Caco-2 (cell line): Measurements from ENCODE around the gene RIBC2. TPM values are rescaled to one million over a fixed set of nuclear protein-coding genes. Genes with fewer than 3 reads are reported as not detected.

Experiments used
- BruUV-seq: library from RNA; stranded (reverse); fragments of 400-500 nt; replicated peaks from 2 replicates; lab custom pipeline; 2021; lab: Mats Ljungman, UMichigan
- CTCF ChIA-PET: fragments of 300-600 bp; sonication (Branson Sonifier 250); formaldehyde crosslinking; loops from one replicate; lab custom pipeline; 2022; ENCODE audit warnings: antibody characterized with exemption; lab: Charles Lee
- POLR2A ChIA-PET: fragments of 300-600 bp; sonication (Branson Sonifier 250); formaldehyde crosslinking; loops from one replicate; lab custom pipeline; 2022; ENCODE audit warnings: antibody characterized with exemption; lab: Charles Lee
- DNase-seq, 2 experiments: peaks; one replicate each; pipeline versions ENCODE4 v3.0.0 to v3.0.0-alpha.2; 2020 to 2022
- H3K27me3 ChIP-seq: replicated peaks from 2 replicates; pipeline ENCODE4 v1.6.0; 2011; ENCODE audit warnings: low read length; ENCODE audit not compliant: control insufficient read depth, insufficient read depth
- H3K36me3 ChIP-seq: 2 replicates; pipeline ENCODE4 v1.5.1; 2011; ENCODE audit warnings: low read length; ENCODE audit not compliant: control insufficient read depth, insufficient read depth
- H3K4me1 ChIP-seq: fragments of 250-450 bp; sonication (Bioruptor Pico); 2 replicates; pipeline ENCODE4 v1.5.1; 2020; ENCODE audit warnings: mild to moderate bottlenecking
- H3K4me3 ChIP-seq: 2 replicates; pipeline ENCODE4 v1.5.1; 2011; ENCODE audit warnings: low read depth, mild to moderate bottlenecking, control low read depth, low read length
- H3K9me3 ChIP-seq: fragments of 250-450 bp; sonication (Bioruptor Pico); 2 replicates; pipeline ENCODE4 v1.5.1; 2020; ENCODE audit warnings: mild to moderate bottlenecking, moderate library complexity
- H3K27ac Mint-ChIP-seq: one replicate; pipeline ENCODE4 v1.8.0; 2022; ENCODE audit warnings: mixed read lengths; ENCODE audit not compliant: unreplicated experiment
- H3K27me3 Mint-ChIP-seq: one replicate; pipeline ENCODE4 v1.8.0; 2022; ENCODE audit warnings: mixed read lengths; ENCODE audit not compliant: insufficient read depth, unreplicated experiment
- H3K36me3 Mint-ChIP-seq: one replicate; pipeline ENCODE4 v1.8.0; 2022; ENCODE audit warnings: mild to moderate bottlenecking, mixed read lengths; ENCODE audit not compliant: insufficient read depth, unreplicated experiment
- H3K4me1 Mint-ChIP-seq: one replicate; pipeline ENCODE4 v1.8.0; 2022; ENCODE audit warnings: low read depth, mixed read lengths; ENCODE audit not compliant: unreplicated experiment
- H3K4me3 Mint-ChIP-seq: one replicate; pipeline ENCODE4 v1.8.0; 2022; ENCODE audit warnings: mild to moderate bottlenecking, moderate library complexity, mixed read lengths; ENCODE audit not compliant: unreplicated experiment
- H3K9me3 Mint-ChIP-seq: one replicate; pipeline ENCODE4 v1.8.0; 2022; ENCODE audit warnings: mixed read lengths; ENCODE audit not compliant: unreplicated experiment
- intact Hi-C: fragments of 100-400 bp; cut with micrococcal nuclease; formaldehyde crosslinking; loops from one replicate; pipeline ENCODE4 v1.10.0; 2022; ENCODE audit not compliant: unreplicated experiment
- total RNA-seq: library from RNA; stranded (reverse); gene quantifications from 2 replicates; pipeline ENCODE4 v1.2.3, GENCODE V29; 2022
- TF ChIP-seq, protein P1 (sequence below), 2 experiments: fragments of 200-600 bp in 1 of 2; IDR thresholded peaks; 1 replicate in 1 of 2; 2 replicates in 1 of 2; pipeline versions ENCODE4 v1.5.1 to v1.8.0; 2011 to 2022; ENCODE audit warnings: antibody characterized with exemption in 1 of 2, control low read depth in 1 of 2, inconsistent platforms in 1 of 2, low read depth in 1 of 2, low read length in 1 of 2, mild to moderate bottlenecking in 1 of 2, moderate library complexity in 1 of 2; ENCODE audit not compliant: insufficient read depth in 1 of 2, severe bottlenecking in 1 of 2, unreplicated experiment in 1 of 2

RIBC2 gene
- total RNA-seq, 1 experiment from 2014 or later: 14.1 TPM

GRCh38 chr22:45427114-45427513 lies 13.6 kb downstream of the RIBC2 start:
- Mint-ChIP-seq H3K27me3 (no peaks in the 10 kb centered on the region), H3K9me3 (peaks cover 10% of the 10 kb centered on the region), H3K27ac (no peak overlapping the region), H3K4me3 (no peak overlapping the region), H3K4me1 (peaks cover 8% of the 10 kb centered on the region), H3K36me3 (peaks cover 22% of the 10 kb centered on the region)
- TF ChIP-seq, protein P1, sequence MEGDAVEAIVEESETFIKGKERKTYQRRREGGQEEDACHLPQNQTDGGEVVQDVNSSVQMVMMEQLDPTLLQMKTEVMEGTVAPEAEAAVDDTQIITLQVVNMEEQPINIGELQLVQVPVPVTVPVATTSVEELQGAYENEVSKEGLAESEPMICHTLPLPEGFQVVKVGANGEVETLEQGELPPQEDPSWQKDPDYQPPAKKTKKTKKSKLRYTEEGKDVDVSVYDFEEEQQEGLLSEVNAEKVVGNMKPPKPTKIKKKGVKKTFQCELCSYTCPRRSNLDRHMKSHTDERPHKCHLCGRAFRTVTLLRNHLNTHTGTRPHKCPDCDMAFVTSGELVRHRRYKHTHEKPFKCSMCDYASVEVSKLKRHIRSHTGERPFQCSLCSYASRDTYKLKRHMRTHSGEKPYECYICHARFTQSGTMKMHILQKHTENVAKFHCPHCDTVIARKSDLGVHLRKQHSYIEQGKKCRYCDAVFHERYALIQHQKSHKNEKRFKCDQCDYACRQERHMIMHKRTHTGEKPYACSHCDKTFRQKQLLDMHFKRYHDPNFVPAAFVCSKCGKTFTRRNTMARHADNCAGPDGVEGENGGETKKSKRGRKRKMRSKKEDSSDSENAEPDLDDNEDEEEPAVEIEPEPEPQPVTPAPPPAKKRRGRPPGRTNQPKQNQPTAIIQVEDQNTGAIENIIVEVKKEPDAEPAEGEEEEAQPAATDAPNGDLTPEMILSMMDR (IDR thresholded peaks at IDR 0.05; ENCODE audit: insufficient read depth in 1 of 2, low read depth in 1 of 2, low read length in 1 of 2, severe bottlenecking in 1 of 2, unreplicated experiment in 1 of 2): no peak
- POLR2A ChIA-PET: no interaction called here
- BruUV-seq: no TSS peak
- DNase-seq: no peak
- Histone ChIP-seq H3K9me3 (no peaks in the 10 kb centered on the region), H3K27me3 (no peaks in the 10 kb centered on the region), H3K4me3 (no peak overlapping the region), H3K36me3 (peaks cover 1% of the 10 kb centered on the region; the same call in 1 of the 2 replicates), H3K4me1 (no peaks in the 10 kb centered on the region)
- intact Hi-C loops: no loop called here
- CTCF ChIA-PET: no interaction called here

- Histone ChIP-seq H3K9me3 (no peaks in the 10 kb centered on the region), H3K27me3 (no peaks in the 10 kb centered on the region), H3K4me1 (no peaks in the 10 kb centered on the region), H3K36me3 (peaks cover 1% of the 10 kb centered on the region; the same call in 1 of the 2 replicates), H3K4me3 (no peak overlapping the region)
- intact Hi-C loops: no loop called here
- peaks cover 26% of the 10 kb centered on the region for H3K36me3 Mint-ChIP-seq
- peaks cover 8% of the 10 kb centered on the region for H3K4me1 Mint-ChIP-seq
- BruUV-seq: no TSS peak
- POLR2A ChIA-PET: no interaction called here
- H3K4me3 Mint-ChIP-seq: no peak overlapping the region
- peaks cover 10% of the 10 kb centered on the region for H3K9me3 Mint-ChIP-seq
- TF ChIP-seq, protein P1 (IDR thresholded peaks at IDR 0.05; ENCODE audit: insufficient read depth in 1 of 2, low read depth in 1 of 2, low read length in 1 of 2, severe bottlenecking in 1 of 2, unreplicated experiment in 1 of 2): no peak
- DNase-seq: peak in 1 of 2 experiments; percentile 11
- no peaks in the 10 kb centered on the region for H3K27me3 Mint-ChIP-seq
- CTCF ChIA-PET: no interaction called here
- H3K27ac Mint-ChIP-seq: no peak overlapping the region
Observed at GRCh38 chr22:45428391-45429385, 15.2 kb downstream of the RIBC2 start.

- ChIA-PET POLR2A (interaction anchor here (1.6 kb wide), 1 partner anchor 16 kb away, joined by 7 read pairs; the partner anchor contains the start of genes RIBC2 and SMC1B), CTCF (no interaction called here)
- intact Hi-C loops: no loop called here
- TF ChIP-seq, protein P1 (IDR thresholded peaks at IDR 0.05; ENCODE audit: insufficient read depth in 1 of 2, low read depth in 1 of 2, low read length in 1 of 2, severe bottlenecking in 1 of 2, unreplicated experiment in 1 of 2): no peak
- BruUV-seq: no TSS peak
- no peaks in the 10 kb centered on the region for H3K27me3 ChIP-seq
- H3K36me3 Mint-ChIP-seq: peaks cover 33% of the 10 kb centered on the region
- H3K27ac Mint-ChIP-seq: no peak overlapping the region
- peak in 1 of 2 experiments; percentile 14 for DNase-seq
- H3K9me3 ChIP-seq: no peaks in the 10 kb centered on the region
- no peaks in the 10 kb centered on the region; the same call in 1 of the 2 replicates for H3K4me1 ChIP-seq
- peaks cover 1% of the 10 kb centered on the region; the same call in 1 of the 2 replicates for H3K36me3 ChIP-seq
- no peak overlapping the region for H3K4me3 Mint-ChIP-seq
- peaks cover 8% of the 10 kb centered on the region for H3K4me1 Mint-ChIP-seq
- H3K27me3 Mint-ChIP-seq: no peaks in the 10 kb centered on the region
- peaks cover 10% of the 10 kb centered on the region for H3K9me3 Mint-ChIP-seq
- H3K4me3 ChIP-seq: no peak overlapping the region
Observed at GRCh38 chr22:45429424-45429823, 15.9 kb downstream of the RIBC2 start.
